Stimulated activated CD4-positive, alpha-beta T cell treated with anti-CD3 and anti-CD28 coated beads, Interleukin-1b, Interleukin-23, amount 100 ng/mL, for 48 hours (primary cell): ENCODE results near the gene CXCL1.

Experiments used
- DNase-seq: peaks from one replicate; pipeline ENCODE4 v3.0.0-alpha.2; 2020

Gene CXCL1

GRCh38 chr4:73852771-73853170, 16.4 kb upstream of the CXCL1 start:
- no peak for DNase-seq

GRCh38 chr4:73853246-73853704, 15.9 kb upstream of the CXCL1 start, which contains the start of gene PF4V1:
PF4V1 (plus strand) TSS chr4:73853296; CDS start chr4:73853363, 67 bp downstream.
- no peak for DNase-seq

GRCh38 chr4:73853718-73854473, 15.3 kb upstream of the CXCL1 start:
- no peak for DNase-seq

GRCh38 chr4:73855406-73855805, 13.8 kb upstream of the CXCL1 start:
- DNase-seq: no peak

- DNase-seq: no peak
These were observed 12.7 kb upstream of the CXCL1 start for GRCh38 chr4:73856518-73856917.

GRCh38 chr4:73859614-73860088, 9.5 kb upstream of the CXCL1 start:
- DNase-seq: no peak

- no peak for DNase-seq
These were observed 9.0 kb upstream of the CXCL1 start for GRCh38 chr4:73860181-73860580.

- DNase-seq: no peak
These were observed 8.3 kb upstream of the CXCL1 start for GRCh38 chr4:73860917-73861316.

- DNase-seq: no peak
These were observed 6.9 kb upstream of the CXCL1 start for GRCh38 chr4:73862322-73862721.

- no peak for DNase-seq
These were observed 4.8 kb upstream of the CXCL1 start for GRCh38 chr4:73864365-73864764.

GRCh38 chr4:73864961-73865360, 4.2 kb upstream of the CXCL1 start:
- no peak for DNase-seq

- DNase-seq: no peak
These were observed 3.6 kb upstream of the CXCL1 start for GRCh38 chr4:73865431-73866096.

- DNase-seq: no peak
These were observed 2.9 kb upstream of the CXCL1 start for GRCh38 chr4:73866246-73866645.

GRCh38 chr4:73867783-73868182, 1.4 kb upstream of the CXCL1 start:
- no peak for DNase-seq

GRCh38 chr4:73868206-73869129, 725 bp upstream of the CXCL1 start:
- DNase-seq: no peak

GRCh38 chr4:73870260-73870659, 1.1 kb downstream of the CXCL1 start:
- no peak for DNase-seq

- DNase-seq: no peak
These were observed 1.6 kb downstream of the CXCL1 start for GRCh38 chr4:73870768-73871167.

GRCh38 chr4:73871511-73872310, 2.5 kb downstream of the CXCL1 start:
- DNase-seq: no peak

GRCh38 chr4:73872316-73873108, 3.3 kb downstream of the CXCL1 start:
- DNase-seq: no peak

GRCh38 chr4:73874386-73874785, 5.2 kb downstream of the CXCL1 start:
- DNase-seq: no peak

GRCh38 chr4:73875401-73875800, 6.2 kb downstream of the CXCL1 start:
- no peak for DNase-seq
